ENCODE measurements around the gene P2RY8. TPM values are rescaled to one million over a fixed set of nuclear protein-coding genes. Genes with fewer than 3 reads are reported as not detected.

The P2RY8 gene
- total and polyA plus RNA-seq, 3 experiments from 2014 or later, result 47.1 to 302 (median 50.1) TPM

- H3K9me3 Mint-ChIP-seq, result peaks cover 0 to 3% (median 0%) of the 10 kb centered on the region in 5 donors
- Histone ChIP-seq H3K27me3 (ENCODE audit: insufficient read depth, low read length, poor library complexity, severe bottlenecking) (no peaks in the 10 kb centered on the region), H3K4me1 (ENCODE audit: insufficient read depth, low read length) (peaks cover 55% of the 10 kb centered on the region), H3K4me3 (ENCODE audit: low read length) (peak overlapping the region; percentile 7), H3K36me3 (ENCODE audit: insufficient read depth, low read length) (no peaks in the 10 kb centered on the region), H3K9me3 (ENCODE audit: low read length) (no peaks in the 10 kb centered on the region), H3K27ac (ENCODE audit: low read depth, low read length) (peak overlapping the region; percentile 30)
- ChIA-PET POLR2A (no interaction called here), CTCF (no interaction called here)
- H3K4me1 Mint-ChIP-seq, result peaks cover 52 to 63% (median 62%) of the 10 kb centered on the region in 3 donors
- peak overlapping the region; percentile 90 to 98 (median 94) for H3K27ac Mint-ChIP-seq
- peaks cover 0 to 1% of the 10 kb centered on the region in 2 donors for H3K27me3 Mint-ChIP-seq
- H3K36me3 Mint-ChIP-seq, result peaks cover 22 to 48% (median 30%) of the 10 kb centered on the region in 3 donors
- peak overlapping the region; percentile 49 to 90 (median 80) for H3K4me3 Mint-ChIP-seq
- DNase-seq, result peak; percentile 47 to 86 (median 78)
Measured at GRCh38 chrX:1521459-1521956, 15.5 kb downstream of the P2RY8 start.

GRCh38 chrX:1520350-1520749 lies 16.6 kb downstream of the P2RY8 start:
- Mint-ChIP-seq H3K4me3 (peak overlapping the region in 5 of 7 donors; percentile 10 to 65 (median 23)), H3K36me3 (peaks cover 23 to 56% (median 31%) of the 10 kb centered on the region in 3 donors), H3K9me3 (peaks cover 0 to 3% (median 0%) of the 10 kb centered on the region in 5 donors), H3K27me3 (peaks cover 0 to 1% of the 10 kb centered on the region in 2 donors), H3K4me1 (peaks cover 57 to 70% (median 69%) of the 10 kb centered on the region in 3 donors), H3K27ac (peak overlapping the region; percentile 77 to 94 (median 90))
- ChIA-PET CTCF (no interaction called here), POLR2A (no interaction called here)
- H3K27ac ChIP-seq (ENCODE audit: low read depth, low read length), result no peak overlapping the region
- no peaks in the 10 kb centered on the region for H3K9me3 ChIP-seq (ENCODE audit: low read length)
- no peaks in the 10 kb centered on the region for H3K27me3 ChIP-seq (ENCODE audit: insufficient read depth, low read length, poor library complexity, severe bottlenecking)
- H3K4me3 ChIP-seq (ENCODE audit: low read length), result no peak overlapping the region
- DNase-seq, result no peak
- H3K36me3 ChIP-seq (ENCODE audit: insufficient read depth, low read length), result no peaks in the 10 kb centered on the region
- H3K4me1 ChIP-seq (ENCODE audit: insufficient read depth, low read length), result peaks cover 44% of the 10 kb centered on the region

GRCh38 chrX:1519022-1519497 lies 17.9 kb downstream of the P2RY8 start:
- H3K4me1 Mint-ChIP-seq, result peaks cover 57 to 70% (median 69%) of the 10 kb centered on the region in 3 donors
- DNase-seq, result no peak
- H3K27ac ChIP-seq (ENCODE audit: low read depth, low read length), result no peak overlapping the region
- H3K36me3 ChIP-seq (ENCODE audit: insufficient read depth, low read length), result no peaks in the 10 kb centered on the region
- peak overlapping the region in 3 of 7 donors; percentile 10 to 78 (median 17) for H3K4me3 Mint-ChIP-seq
- peaks cover 24 to 57% (median 32%) of the 10 kb centered on the region in 3 donors for H3K36me3 Mint-ChIP-seq
- H3K27me3 Mint-ChIP-seq, result peaks cover 0 to 1% of the 10 kb centered on the region in 2 donors
- H3K27me3 ChIP-seq (ENCODE audit: insufficient read depth, low read length, poor library complexity, severe bottlenecking), result no peaks in the 10 kb centered on the region
- H3K4me1 ChIP-seq (ENCODE audit: insufficient read depth, low read length), result peaks cover 39% of the 10 kb centered on the region
- ChIA-PET POLR2A (no interaction called here), CTCF (no interaction called here)
- no peak overlapping the region for H3K4me3 ChIP-seq (ENCODE audit: low read length)
- no peaks in the 10 kb centered on the region for H3K9me3 ChIP-seq (ENCODE audit: low read length)
- peak overlapping the region; percentile 25 to 94 (median 88) for H3K27ac Mint-ChIP-seq
- peaks cover 0 to 3% (median 0%) of the 10 kb centered on the region in 5 donors for H3K9me3 Mint-ChIP-seq

GRCh38 chrX:1518512-1518911 lies 18.5 kb downstream of the P2RY8 start:
- H3K36me3 Mint-ChIP-seq, result peaks cover 29 to 63% (median 36%) of the 10 kb centered on the region in 3 donors
- ChIA-PET CTCF (no interaction called here), POLR2A (no interaction called here)
- peaks cover 60 to 74% (median 73%) of the 10 kb centered on the region in 3 donors for H3K4me1 Mint-ChIP-seq
- no peak overlapping the region for H3K27ac ChIP-seq (ENCODE audit: low read depth, low read length)
- H3K36me3 ChIP-seq (ENCODE audit: insufficient read depth, low read length), result peaks cover 5% of the 10 kb centered on the region
- no peak for DNase-seq
- H3K4me3 Mint-ChIP-seq, result peak overlapping the region in 4 of 7 donors; percentile 7 to 35 (median 18)
- no peaks in the 10 kb centered on the region for H3K9me3 ChIP-seq (ENCODE audit: low read length)
- H3K4me1 ChIP-seq (ENCODE audit: insufficient read depth, low read length), result peaks cover 39% of the 10 kb centered on the region
- H3K27me3 Mint-ChIP-seq, result peaks cover 0 to 1% of the 10 kb centered on the region in 2 donors
- peak overlapping the region; percentile 25 to 94 (median 84) for H3K27ac Mint-ChIP-seq
- H3K9me3 Mint-ChIP-seq, result peaks cover 0 to 3% (median 0%) of the 10 kb centered on the region in 5 donors
- no peaks in the 10 kb centered on the region for H3K27me3 ChIP-seq (ENCODE audit: insufficient read depth, low read length, poor library complexity, severe bottlenecking)
- H3K4me3 ChIP-seq (ENCODE audit: low read length), result no peak overlapping the region

GRCh38 chrX:1516596-1517104 lies 20.3 kb downstream of the P2RY8 start:
- ChIA-PET CTCF (no interaction called here), POLR2A (no interaction called here)
- Histone ChIP-seq H3K9me3 (ENCODE audit: low read length) (no peaks in the 10 kb centered on the region), H3K36me3 (ENCODE audit: insufficient read depth, low read length) (peaks cover 9% of the 10 kb centered on the region), H3K4me3 (ENCODE audit: low read length) (no peak overlapping the region), H3K4me1 (ENCODE audit: insufficient read depth, low read length) (peaks cover 29% of the 10 kb centered on the region), H3K27ac (ENCODE audit: low read depth, low read length) (no peak overlapping the region), H3K27me3 (ENCODE audit: insufficient read depth, low read length, poor library complexity, severe bottlenecking) (no peaks in the 10 kb centered on the region)
- H3K4me3 Mint-ChIP-seq, result peak overlapping the region in 3 of 7 donors; percentile 14 to 47 (median 24)
- DNase-seq, result no peak
- H3K27me3 Mint-ChIP-seq, result peaks cover 0 to 1% of the 10 kb centered on the region in 2 donors
- H3K27ac Mint-ChIP-seq, result peak overlapping the region in 7 of 8 donors; percentile 41 to 96 (median 82)
- peaks cover 0 to 8% (median 0%) of the 10 kb centered on the region in 5 donors for H3K9me3 Mint-ChIP-seq
- peaks cover 58 to 74% (median 70%) of the 10 kb centered on the region in 3 donors for H3K4me1 Mint-ChIP-seq
- peaks cover 33 to 71% (median 37%) of the 10 kb centered on the region in 3 donors for H3K36me3 Mint-ChIP-seq

GRCh38 chrX:1511829-1512228 lies 25.2 kb downstream of the P2RY8 start:
- POLR2A ChIA-PET, result no interaction called here
- Histone ChIP-seq H3K27me3 (ENCODE audit: insufficient read depth, low read length, poor library complexity, severe bottlenecking) (no peaks in the 10 kb centered on the region), H3K4me3 (ENCODE audit: low read length) (no peak overlapping the region), H3K4me1 (ENCODE audit: insufficient read depth, low read length) (peaks cover 15% of the 10 kb centered on the region), H3K9me3 (ENCODE audit: low read length) (no peaks in the 10 kb centered on the region), H3K36me3 (ENCODE audit: insufficient read depth, low read length) (peaks cover 16% of the 10 kb centered on the region), H3K27ac (ENCODE audit: low read depth, low read length) (no peak overlapping the region)
- H3K27ac Mint-ChIP-seq, result peak overlapping the region in 7 of 8 donors; percentile 29 to 90 (median 78)
- H3K4me1 Mint-ChIP-seq, result peaks cover 24 to 35% (median 33%) of the 10 kb centered on the region in 3 donors
- CTCF ChIA-PET, result no interaction called here
- H3K4me3 Mint-ChIP-seq, result no peak overlapping the region
- no peak for DNase-seq
- H3K36me3 Mint-ChIP-seq, result peaks cover 17 to 42% (median 21%) of the 10 kb centered on the region in 3 donors
- peaks cover 0 to 9% (median 0%) of the 10 kb centered on the region in 5 donors for H3K9me3 Mint-ChIP-seq
- H3K27me3 Mint-ChIP-seq, result no peaks in the 10 kb centered on the region

GRCh38 chrX:1511150-1511549 lies 25.8 kb downstream of the P2RY8 start:
- Histone ChIP-seq H3K27ac (ENCODE audit: low read depth, low read length) (no peak overlapping the region), H3K36me3 (ENCODE audit: insufficient read depth, low read length) (peaks cover 16% of the 10 kb centered on the region), H3K27me3 (ENCODE audit: insufficient read depth, low read length, poor library complexity, severe bottlenecking) (no peaks in the 10 kb centered on the region), H3K4me1 (ENCODE audit: insufficient read depth, low read length) (peaks cover 15% of the 10 kb centered on the region), H3K4me3 (ENCODE audit: low read length) (no peak overlapping the region), H3K9me3 (ENCODE audit: low read length) (no peaks in the 10 kb centered on the region)
- ChIA-PET CTCF (no interaction called here), POLR2A (no interaction called here)
- Mint-ChIP-seq H3K27ac (peak overlapping the region in 6 of 8 donors; percentile 19 to 90 (median 52)), H3K36me3 (peaks cover 13 to 39% (median 21%) of the 10 kb centered on the region in 3 donors), H3K4me3 (no peak overlapping the region), H3K9me3 (peaks cover 0 to 9% (median 0%) of the 10 kb centered on the region in 5 donors), H3K27me3 (no peaks in the 10 kb centered on the region), H3K4me1 (peaks cover 20 to 31% (median 30%) of the 10 kb centered on the region in 3 donors)
- DNase-seq, result no peak

Measured in CD8-positive, alpha-beta memory T cell (primary cell).